ENCODE data around the gene TGFA.
"Not testable (repeated sequence)": the region's sequence is repeated elsewhere in the genome, so short reads cannot be mapped to it uniquely, and the experiment has no call there.

- not testable (repeated sequence) for TF ChIP-seq EP300 (IDR thresholded peaks at IDR 0.05); POLR2A (IDR thresholded peaks at IDR 0.05; ENCODE audit: low read depth)
- TF ChIP-seq, protein P1, sequence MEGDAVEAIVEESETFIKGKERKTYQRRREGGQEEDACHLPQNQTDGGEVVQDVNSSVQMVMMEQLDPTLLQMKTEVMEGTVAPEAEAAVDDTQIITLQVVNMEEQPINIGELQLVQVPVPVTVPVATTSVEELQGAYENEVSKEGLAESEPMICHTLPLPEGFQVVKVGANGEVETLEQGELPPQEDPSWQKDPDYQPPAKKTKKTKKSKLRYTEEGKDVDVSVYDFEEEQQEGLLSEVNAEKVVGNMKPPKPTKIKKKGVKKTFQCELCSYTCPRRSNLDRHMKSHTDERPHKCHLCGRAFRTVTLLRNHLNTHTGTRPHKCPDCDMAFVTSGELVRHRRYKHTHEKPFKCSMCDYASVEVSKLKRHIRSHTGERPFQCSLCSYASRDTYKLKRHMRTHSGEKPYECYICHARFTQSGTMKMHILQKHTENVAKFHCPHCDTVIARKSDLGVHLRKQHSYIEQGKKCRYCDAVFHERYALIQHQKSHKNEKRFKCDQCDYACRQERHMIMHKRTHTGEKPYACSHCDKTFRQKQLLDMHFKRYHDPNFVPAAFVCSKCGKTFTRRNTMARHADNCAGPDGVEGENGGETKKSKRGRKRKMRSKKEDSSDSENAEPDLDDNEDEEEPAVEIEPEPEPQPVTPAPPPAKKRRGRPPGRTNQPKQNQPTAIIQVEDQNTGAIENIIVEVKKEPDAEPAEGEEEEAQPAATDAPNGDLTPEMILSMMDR (IDR thresholded peaks at IDR 0.05), result not testable (repeated sequence)
Observed at GRCh38 chr2:70466647-70467046, 87.0 kb downstream of the TGFA start.

All from esophagus muscularis mucosa (tissue), 4 donors.